Mesothelial cell of epicardium (in vitro differentiated cells): ENCODE measurements around the gene FRAS1. TPM values are rescaled to one million over a fixed set of nuclear protein-coding genes. Genes with fewer than 3 reads are reported as not detected.

Experiments
- DNase-seq, 2 experiments: peaks; one replicate each; pipeline ENCODE4 v3.0.0; 2021; ENCODE audit warnings: low spot score in 2 of 2; ENCODE audit not compliant: unreplicated experiment in 2 of 2
- H3K27ac Mint-ChIP-seq: 2 replicates; pipeline ENCODE4 v1.8.0; 2021; ENCODE audit warnings: mixed read lengths
- H3K27me3 Mint-ChIP-seq: 2 replicates; pipeline ENCODE4 v1.8.0; 2021; ENCODE audit warnings: low read depth, mixed read lengths
- H3K36me3 Mint-ChIP-seq: 2 replicates; pipeline ENCODE4 v1.8.0; 2021; ENCODE audit warnings: mixed read lengths
- H3K4me1 Mint-ChIP-seq: 2 replicates; pipeline ENCODE4 v1.8.0; 2021; ENCODE audit warnings: mixed read lengths
- H3K4me3 Mint-ChIP-seq: 2 replicates; pipeline ENCODE4 v1.8.0; 2021; ENCODE audit warnings: mild to moderate bottlenecking, moderate library complexity, mixed read lengths
- H3K9me3 Mint-ChIP-seq: 2 replicates; pipeline ENCODE4 v1.8.0; 2021; ENCODE audit warnings: mixed read lengths
- CTCF ChIP-seq: fragments of 200-600 bp; sonication (generic); IDR thresholded peaks from one replicate; pipeline ENCODE4 v1.5.0; 2021; ENCODE audit warnings: antibody characterized with exemption; ENCODE audit not compliant: unreplicated experiment
- total RNA-seq: library from RNA; stranded (reverse); gene quantifications from 3 replicates; pipeline ENCODE4 v1.2.1, GENCODE V29; 2021

The FRAS1 gene
- total RNA-seq, 1 donor from 2014 or later = 51.9 TPM

- Mint-ChIP-seq H3K9me3 (no peaks in the 10 kb centered on the region), H3K27ac (no peak overlapping the region), H3K36me3 (peaks cover 9% of the 10 kb centered on the region), H3K4me1 (peaks cover 43% of the 10 kb centered on the region), H3K27me3 (no peaks in the 10 kb centered on the region), H3K4me3 (no peak overlapping the region)
- DNase-seq = no peak
- no peak for TF ChIP-seq CTCF
Observed at GRCh38 chr4:78292341-78292740, 235.2 kb downstream of the FRAS1 start.

- Mint-ChIP-seq H3K27me3 (no peaks in the 10 kb centered on the region), H3K27ac (no peak overlapping the region), H3K9me3 (no peaks in the 10 kb centered on the region), H3K36me3 (peaks cover 8% of the 10 kb centered on the region), H3K4me3 (no peak overlapping the region), H3K4me1 (peaks cover 48% of the 10 kb centered on the region)
- DNase-seq = no peak
- TF ChIP-seq CTCF = no peak
Observed at GRCh38 chr4:78292856-78293255, 235.7 kb downstream of the FRAS1 start.

- Mint-ChIP-seq H3K36me3 (peaks cover 8% of the 10 kb centered on the region), H3K9me3 (no peaks in the 10 kb centered on the region), H3K4me3 (no peak overlapping the region), H3K27ac (peak overlapping the region; percentile 40), H3K27me3 (no peaks in the 10 kb centered on the region), H3K4me1 (peaks cover 44% of the 10 kb centered on the region)
- DNase-seq = no peak
- no peak for TF ChIP-seq CTCF
Observed at GRCh38 chr4:78293348-78293747, 236.2 kb downstream of the FRAS1 start.

GRCh38 chr4:78293821-78294301, 236.7 kb downstream of the FRAS1 start:
- Mint-ChIP-seq H3K27ac (peak overlapping the region; percentile 40), H3K4me1 (peaks cover 46% of the 10 kb centered on the region), H3K9me3 (no peaks in the 10 kb centered on the region), H3K27me3 (no peaks in the 10 kb centered on the region), H3K36me3 (peaks cover 8% of the 10 kb centered on the region), H3K4me3 (no peak overlapping the region)
- no peak for TF ChIP-seq CTCF
- no peak for DNase-seq

- DNase-seq = no peak
- Mint-ChIP-seq H3K27me3 (no peaks in the 10 kb centered on the region), H3K36me3 (peaks cover 5% of the 10 kb centered on the region)
Observed at GRCh38 chr4:78296261-78296660, 239.1 kb downstream of the FRAS1 start.

More at GRCh38 chr4:78296261-78296660, 239.1 kb downstream of the FRAS1 start:
- H3K4me3 Mint-ChIP-seq = no peak overlapping the region
- H3K9me3 Mint-ChIP-seq = peaks cover 3% of the 10 kb centered on the region
- no peak for TF ChIP-seq CTCF
- peaks cover 52% of the 10 kb centered on the region for H3K4me1 Mint-ChIP-seq
- H3K27ac Mint-ChIP-seq = no peak overlapping the region
